HG02588 (cell line): ENCODE results near the gene PDF.
A peak's percentile ranks its signal among the peaks of the same experiment; 100 is the strongest.
"Not testable (repeated sequence)": the region's sequence is repeated elsewhere in the genome, so short reads cannot be mapped to it uniquely, and the experiment has no call there.

Source experiments
- ATAC-seq: cut with Tn5 transposase; IDR thresholded peaks from one replicate; pipeline ENCODE4 v1.9.1; 2021; ENCODE audit warnings: mild to moderate bottlenecking, moderate library complexity; ENCODE audit not compliant: unreplicated experiment

Gene PDF

GRCh38 chr16:69318177-69318910, 12.0 kb downstream of the PDF start:
- no peak for ATAC-seq

- no peak for ATAC-seq
Measured at GRCh38 chr16:69316595-69317034, 13.8 kb downstream of the PDF start.

- no peak for ATAC-seq
Measured at GRCh38 chr16:69315486-69316311, 14.7 kb downstream of the PDF start.

GRCh38 chr16:69314534-69314933, 15.9 kb downstream of the PDF start:
- ATAC-seq = no peak

- ATAC-seq = no peak
Measured at GRCh38 chr16:69313469-69313868, 16.9 kb downstream of the PDF start.

- peak; percentile 42 for ATAC-seq
Measured at GRCh38 chr16:69311533-69312387, 18.6 kb downstream of the PDF start.

- peak; percentile 96 for ATAC-seq
Measured at GRCh38 chr16:69310653-69311532, 19.5 kb downstream of the PDF start, which contains the start of gene VPS4A. TSS of gene VPS4A (plus strand) at chr16:69311350. CDS start at chr16:69311512, 162 bp downstream.

GRCh38 chr16:69309316-69309715, 21.1 kb downstream of the PDF start:
- ATAC-seq = no peak

- ATAC-seq = no peak
Measured at GRCh38 chr16:69307856-69308255, 22.5 kb downstream of the PDF start.

- no peak for ATAC-seq
Measured at GRCh38 chr16:69307091-69307490, 23.3 kb downstream of the PDF start.

- no peak for ATAC-seq
Measured at GRCh38 chr16:69306031-69306430, 24.4 kb downstream of the PDF start.

- ATAC-seq = no peak
Measured at GRCh38 chr16:69302301-69302700, 28.1 kb downstream of the PDF start.

- no peak for ATAC-seq
Measured at GRCh38 chr16:69301861-69302260, 28.5 kb downstream of the PDF start.

GRCh38 chr16:69301187-69301586, 29.2 kb downstream of the PDF start:
- ATAC-seq = no peak

- no peak for ATAC-seq
Measured at GRCh38 chr16:69298261-69298660, 32.1 kb downstream of the PDF start.

- ATAC-seq = not testable (repeated sequence)
Measured at GRCh38 chr16:69296771-69297170, 33.6 kb downstream of the PDF start.

GRCh38 chr16:69294051-69294450, 36.3 kb downstream of the PDF start:
- no peak for ATAC-seq

- no peak for ATAC-seq
Measured at GRCh38 chr16:69293401-69293800, 37.0 kb downstream of the PDF start.

- not testable (repeated sequence) for ATAC-seq
Measured at GRCh38 chr16:69291657-69292056, 38.7 kb downstream of the PDF start.
